DOHH2 (cell line): ENCODE measurements around the gene ZNHIT1.
"Not testable (repeated sequence)": the region's sequence is repeated elsewhere in the genome, so short reads cannot be mapped to it uniquely, and the experiment has no call there.

ENCODE experiments used
- H3F3A ChIP-seq: fragments of 200-600 bp; sonication (generic), shearing (Covaris generic); 2 replicates; pipeline ENCODE4 v1.6.0; 2016; ENCODE audit warnings: antibody characterized with exemption, mild to moderate bottlenecking; ENCODE audit not compliant: control insufficient read depth, insufficient read depth
- H3K27ac ChIP-seq: fragments of 200-600 bp; sonication (generic); 2 replicates; pipeline ENCODE4 v1.5.1; 2014; ENCODE audit warnings: low read depth, mild to moderate bottlenecking, low read length, moderate library complexity
- H3K27me3 ChIP-seq: fragments of 200-600 bp; sonication (generic); 2 replicates; pipeline ENCODE4 v1.6.1; 2014; ENCODE audit warnings: mild to moderate bottlenecking, low read length, mixed read lengths; ENCODE audit not compliant: control insufficient read depth
- H3K36me3 ChIP-seq: fragments of 200-600 bp; sonication (generic); 2 replicates; pipeline ENCODE4 v1.6.1; 2014; ENCODE audit warnings: mild to moderate bottlenecking, low read length, moderate library complexity, mixed read lengths; ENCODE audit not compliant: control insufficient read depth
- H3K4me1 ChIP-seq: fragments of 200-600 bp; sonication (generic); 2 replicates; pipeline ENCODE4 v1.6.1; 2014; ENCODE audit warnings: mild to moderate bottlenecking, low read length, mixed read lengths; ENCODE audit not compliant: control insufficient read depth
- H3K4me2 ChIP-seq: fragments of 200-600 bp; sonication (generic); 2 replicates; pipeline ENCODE4 v1.6.0; 2014; ENCODE audit warnings: mild to moderate bottlenecking, low read length, moderate library complexity
- H3K4me3 ChIP-seq: fragments of 200-600 bp; sonication (generic); 2 replicates; pipeline ENCODE4 v1.5.1; 2014; ENCODE audit warnings: mild to moderate bottlenecking, low read length, mixed read lengths
- H3K79me2 ChIP-seq: fragments of 200-600 bp; sonication (generic); 2 replicates; pipeline ENCODE4 v1.6.1; 2014; ENCODE audit warnings: mild to moderate bottlenecking, low read length, mixed read lengths; ENCODE audit not compliant: control insufficient read depth
- H3K9me2 ChIP-seq: fragments of 200-600 bp; sonication (generic); replicated peaks from 2 replicates; pipeline ENCODE4 v1.6.1; 2014; ENCODE audit warnings: mild to moderate bottlenecking, low read length, mixed read lengths; ENCODE audit not compliant: control insufficient read depth
- H3K9me3 ChIP-seq: fragments of 200-600 bp; sonication (generic); 2 replicates; pipeline ENCODE4 v1.6.1; 2014; ENCODE audit warnings: antibody characterized with exemption, low read length, mixed read lengths; ENCODE audit not compliant: control insufficient read depth, insufficient read depth
- H4K20me1 ChIP-seq: fragments of 200-600 bp; sonication (generic); 2 replicates; pipeline ENCODE4 v1.6.0; 2014; ENCODE audit warnings: low read depth, mild to moderate bottlenecking, antibody characterized with exemption, low read length, moderate library complexity; ENCODE audit not compliant: control insufficient read depth, insufficient read depth
- CTCF ChIP-seq: fragments of 200-600 bp; sonication (generic); IDR thresholded peaks from one replicate; pipeline ENCODE4 v1.5.1; 2014; ENCODE audit warnings: antibody characterized with exemption, mild to moderate bottlenecking, low read depth, low read length; ENCODE audit not compliant: poor library complexity, severe bottlenecking
- EZH2phosphoT487 ChIP-seq: fragments of 200-600 bp; sonication (generic); IDR thresholded peaks from 2 replicates; pipeline ENCODE4 v1.6.1; 2017; ENCODE audit warnings: borderline replicate concordance, mild to moderate bottlenecking, antibody characterized with exemption, low read length, moderate library complexity, mixed read lengths

Gene ZNHIT1

GRCh38 chr7:101255796-101256195 lies 37.8 kb downstream of the ZNHIT1 start:
- peaks cover 13% of the 10 kb centered on the region for H3K4me1 ChIP-seq
- H3K36me3 ChIP-seq = peaks cover 6% of the 10 kb centered on the region; the same call in 1 of the 2 replicates
- no peaks in the 10 kb centered on the region for H3K9me3 ChIP-seq
- H3K27me3 ChIP-seq = peaks cover 21% of the 10 kb centered on the region
- no peak for TF ChIP-seq CTCF
- no peak for TF ChIP-seq EZH2phosphoT487
- no peak overlapping the region for H3K4me3 ChIP-seq
- no peak overlapping the region for H3K27ac ChIP-seq
- no peaks in the 10 kb centered on the region for H3F3A ChIP-seq
- H3K9me2 ChIP-seq = no peaks in the 10 kb centered on the region
- H3K79me2 ChIP-seq = peaks cover 14% of the 10 kb centered on the region
- peaks cover 4% of the 10 kb centered on the region; the same call in 1 of the 2 replicates for H4K20me1 ChIP-seq
- no peak overlapping the region for H3K4me2 ChIP-seq

GRCh38 chr7:101258243-101258731 lies 40.3 kb downstream of the ZNHIT1 start:
- Histone ChIP-seq H3K27ac (no peak overlapping the region), H3K4me3 (no peak overlapping the region), H3K4me1 (no peaks in the 10 kb centered on the region), H3K36me3 (no peaks in the 10 kb centered on the region), H4K20me1 (no peaks in the 10 kb centered on the region), H3K27me3 (peaks cover 21% of the 10 kb centered on the region), H3K9me3 (no peaks in the 10 kb centered on the region), H3K79me2 (no peaks in the 10 kb centered on the region), H3K9me2 (no peaks in the 10 kb centered on the region), H3K4me2 (no peak overlapping the region), H3F3A (no peaks in the 10 kb centered on the region)
- TF ChIP-seq CTCF (no peak), EZH2phosphoT487 (no peak)

- H3K79me2 ChIP-seq, H3K4me3 ChIP-seq, H3K4me1 ChIP-seq, H3K9me3 ChIP-seq, H3K4me2 ChIP-seq, H3K27ac ChIP-seq, H3F3A ChIP-seq, H3K9me2 ChIP-seq, H4K20me1 ChIP-seq, H3K27me3 ChIP-seq, H3K36me3 ChIP-seq: not testable (repeated sequence)
These were observed 46.2 kb downstream of the ZNHIT1 start for GRCh38 chr7:101264102-101264706.

- TF ChIP-seq CTCF (no peak), EZH2phosphoT487 (no peak)
- H3K36me3 ChIP-seq = no peaks in the 10 kb centered on the region
- no peaks in the 10 kb centered on the region for H3F3A ChIP-seq
- no peak overlapping the region for H3K4me2 ChIP-seq
- no peaks in the 10 kb centered on the region for H3K79me2 ChIP-seq
- H3K9me2 ChIP-seq = no peaks in the 10 kb centered on the region
- H3K4me1 ChIP-seq = no peaks in the 10 kb centered on the region
- no peak overlapping the region for H3K27ac ChIP-seq
- H3K27me3 ChIP-seq = peaks cover 7% of the 10 kb centered on the region; the same call in 1 of the 2 replicates
- H3K9me3 ChIP-seq = no peaks in the 10 kb centered on the region
- no peaks in the 10 kb centered on the region for H4K20me1 ChIP-seq
- H3K4me3 ChIP-seq = no peak overlapping the region
These were observed 47.9 kb downstream of the ZNHIT1 start for GRCh38 chr7:101265622-101266516.
